NCI-H1092 treated with DMSO at 0.1 percent for 48 hours (cell line): ENCODE results near the gene NRIP1.
"Not testable (repeated sequence)": the region's sequence is repeated elsewhere in the genome, so short reads cannot be mapped to it uniquely, and the experiment has no call there.

Source experiments
- DNase-seq: peaks from one replicate; lab custom pipeline; 2025; lab: John Stamatoyannopoulos, UW

NRIP1 gene

GRCh38 chr21:14975136-14975919, 89.5 kb downstream of the NRIP1 start:
- no peak for DNase-seq

- DNase-seq = no peak
Measured at GRCh38 chr21:14972678-14973077, 92.1 kb downstream of the NRIP1 start.

GRCh38 chr21:14968821-14969220, 96.0 kb downstream of the NRIP1 start:
- no peak for DNase-seq

GRCh38 chr21:14968029-14968428, 96.8 kb downstream of the NRIP1 start:
- no peak for DNase-seq

- DNase-seq = no peak
Measured at GRCh38 chr21:14964621-14965020, 100.2 kb downstream of the NRIP1 start.

GRCh38 chr21:14962217-14962616, 102.6 kb downstream of the NRIP1 start:
- DNase-seq = no peak

GRCh38 chr21:14961502-14961901, 103.3 kb downstream of the NRIP1 start:
- no peak for DNase-seq

- no peak for DNase-seq
Measured at GRCh38 chr21:14959343-14959742, 105.5 kb downstream of the NRIP1 start.

GRCh38 chr21:14957836-14958235, 107.0 kb downstream of the NRIP1 start:
- no peak for DNase-seq

GRCh38 chr21:14956807-14957206, 108.0 kb downstream of the NRIP1 start:
- no peak for DNase-seq

- DNase-seq = no peak
Measured at GRCh38 chr21:14955936-14956520, 108.8 kb downstream of the NRIP1 start.

GRCh38 chr21:14952916-14953315, 111.9 kb downstream of the NRIP1 start:
- no peak for DNase-seq

GRCh38 chr21:14949603-14950002, 115.2 kb downstream of the NRIP1 start:
- no peak for DNase-seq

GRCh38 chr21:14947613-14948160, 117.1 kb downstream of the NRIP1 start:
- no peak for DNase-seq

GRCh38 chr21:14945176-14945575, 119.6 kb downstream of the NRIP1 start:
- no peak for DNase-seq

- DNase-seq = peak; percentile 10
Measured at GRCh38 chr21:14943616-14944015, 121.2 kb downstream of the NRIP1 start.

- peak; percentile 69 for DNase-seq
Measured at GRCh38 chr21:14942801-14943490, 121.9 kb downstream of the NRIP1 start.

- not testable (repeated sequence) for DNase-seq
Measured at GRCh38 chr21:14927324-14927723, 137.5 kb downstream of the NRIP1 start.

- no peak for DNase-seq
Measured at GRCh38 chr21:14926186-14926585, 138.6 kb downstream of the NRIP1 start.

- no peak for DNase-seq
Measured at GRCh38 chr21:14923468-14923867, 141.3 kb downstream of the NRIP1 start.

GRCh38 chr21:14922980-14923379, 141.8 kb downstream of the NRIP1 start:
- DNase-seq = no peak

GRCh38 chr21:14918527-14918926, 146.3 kb downstream of the NRIP1 start:
- no peak for DNase-seq

GRCh38 chr21:14917762-14918161, 147.0 kb downstream of the NRIP1 start:
- no peak for DNase-seq
